NT2/D1 (cell line): ENCODE measurements around the gene LHX3.

Experiments
- DNase-seq: peaks from one replicate; pipeline ENCODE4 v3.0.0-alpha.2; 2011; ENCODE audit warnings: low read depth, low spot score
- H3K27me3 ChIP-seq: 2 replicates; pipeline ENCODE4 v1.6.0; 2011; ENCODE audit warnings: mild to moderate bottlenecking; ENCODE audit not compliant: insufficient read length, insufficient read depth
- H3K36me3 ChIP-seq: 2 replicates; pipeline ENCODE4 v1.6.1; 2011; ENCODE audit warnings: mild to moderate bottlenecking, low read length, mixed read lengths; ENCODE audit not compliant: insufficient read depth, insufficient read length
- H3K4me1 ChIP-seq: 2 replicates; pipeline ENCODE4 v1.5.1; 2011; ENCODE audit not compliant: insufficient read depth, insufficient read length
- H3K4me3 ChIP-seq: 2 replicates; pipeline ENCODE4 v1.5.1; 2011; ENCODE audit warnings: low read depth; ENCODE audit not compliant: insufficient read length
- H3K9ac ChIP-seq: 2 replicates; pipeline ENCODE4 v1.6.0; 2011; ENCODE audit warnings: low read depth; ENCODE audit not compliant: insufficient read length
- H3K9me3 ChIP-seq: 2 replicates; pipeline ENCODE4 v1.5.1; 2011; ENCODE audit warnings: mild to moderate bottlenecking, low read length; ENCODE audit not compliant: insufficient read depth
- SUZ12 ChIP-seq: IDR thresholded peaks from 2 replicates; pipeline ENCODE4 v1.6.1; 2011; ENCODE audit not compliant: insufficient read length, insufficient read depth; ENCODE audit errors: extremely low read depth
- YY1 ChIP-seq: IDR thresholded peaks from 2 replicates; pipeline ENCODE4 v1.6.1; 2011; ENCODE audit not compliant: insufficient read length, insufficient read depth
- ZNF274 ChIP-seq: IDR thresholded peaks from 2 replicates; pipeline ENCODE4 v1.6.1; 2011; ENCODE audit warnings: mild to moderate bottlenecking, low read depth, low read length

Gene LHX3

GRCh38 chr9:136209786-136210185, 4.9 kb upstream of the LHX3 start:
- no peak for DNase-seq
- no peak overlapping the region for H3K9ac ChIP-seq
- peaks cover 80% of the 10 kb centered on the region for H3K36me3 ChIP-seq

DNA sequence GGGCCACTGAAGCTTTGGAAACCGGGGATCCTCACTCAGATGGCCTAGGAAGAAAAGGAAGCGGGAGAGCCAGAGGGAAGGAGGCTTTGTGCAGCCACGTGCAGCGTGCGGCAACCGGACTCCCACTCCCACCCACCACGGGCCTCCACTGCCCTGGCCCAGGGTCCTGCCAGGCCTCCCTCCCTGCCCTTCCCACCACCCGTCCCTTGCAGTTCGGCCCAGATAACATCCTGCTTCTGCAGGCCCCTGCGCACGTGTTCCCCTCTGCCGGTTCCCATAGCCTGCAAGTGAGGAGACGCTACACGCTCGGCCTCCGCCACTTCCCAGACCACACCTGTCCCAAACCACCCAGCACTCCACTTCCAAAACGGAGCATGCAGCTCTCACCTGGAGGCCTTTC, 4.3 kb upstream of the LHX3 start:
- TF ChIP-seq SUZ12 (no peak), YY1 (no peak), ZNF274 (no peak)
- DNase-seq: no peak
- Histone ChIP-seq H3K36me3 (peaks cover 74% of the 10 kb centered on the region), H3K4me1 (peaks cover 20% of the 10 kb centered on the region), H3K9ac (peak overlapping the region; percentile 44), H3K4me3 (no peak overlapping the region), H3K27me3 (peaks cover 17% of the 10 kb centered on the region), H3K9me3 (peaks cover 10% of the 10 kb centered on the region; the same call in 1 of the 2 replicates)

More at GRCh38 chr9:136209786-136210185, 4.9 kb upstream of the LHX3 start:
- TF ChIP-seq ZNF274 (no peak), SUZ12 (no peak), YY1 (no peak)
- Histone ChIP-seq H3K4me1 (peaks cover 18% of the 10 kb centered on the region), H3K9me3 (peaks cover 15% of the 10 kb centered on the region; the same call in 1 of the 2 replicates), H3K27me3 (peaks cover 11% of the 10 kb centered on the region), H3K4me3 (no peak overlapping the region)

GRCh38 chr9:136208675-136209074, 3.7 kb upstream of the LHX3 start:
- peaks cover 4% of the 10 kb centered on the region; the same call in 1 of the 2 replicates for H3K9me3 ChIP-seq
- no peak overlapping the region for H3K4me3 ChIP-seq
- H3K4me1 ChIP-seq: peaks cover 22% of the 10 kb centered on the region
- TF ChIP-seq YY1 (no peak), ZNF274 (no peak)
- DNase-seq: no peak
- peak overlapping the region; percentile 17 for H3K9ac ChIP-seq
- H3K27me3 ChIP-seq: peaks cover 23% of the 10 kb centered on the region
- H3K36me3 ChIP-seq: peaks cover 69% of the 10 kb centered on the region

DNA sequence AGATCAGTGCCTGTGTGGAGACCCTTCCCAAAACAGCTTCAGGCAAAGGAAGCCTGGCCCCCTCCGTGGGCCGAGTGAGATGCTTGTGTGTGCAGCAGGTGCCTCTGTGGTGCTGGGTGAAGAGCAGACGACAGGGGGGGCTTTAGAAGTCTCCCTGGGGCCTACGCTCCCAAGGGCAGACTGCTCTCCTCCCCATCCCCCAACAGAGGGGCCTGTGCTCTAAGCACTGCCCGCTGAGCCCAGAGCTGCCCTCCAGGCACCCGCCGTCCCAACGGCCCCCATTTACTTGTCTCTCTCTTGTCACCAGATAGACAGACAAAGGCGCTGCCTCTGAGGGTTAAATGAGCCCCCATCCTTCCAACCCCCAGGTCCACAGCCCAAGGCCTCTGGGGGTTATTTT, 2.7 kb upstream of the LHX3 start:
- peaks cover 26% of the 10 kb centered on the region for H3K4me1 ChIP-seq
- DNase-seq: no peak
- TF ChIP-seq SUZ12 (no peak), ZNF274 (no peak), YY1 (no peak)
- H3K27me3 ChIP-seq: peaks cover 33% of the 10 kb centered on the region
- peaks cover 58% of the 10 kb centered on the region for H3K36me3 ChIP-seq
- H3K9ac ChIP-seq: no peak overlapping the region
- no peaks in the 10 kb centered on the region for H3K9me3 ChIP-seq
- H3K4me3 ChIP-seq: no peak overlapping the region

- H3K27me3 ChIP-seq: peaks cover 42% of the 10 kb centered on the region
- no peaks in the 10 kb centered on the region for H3K9me3 ChIP-seq
- H3K4me3 ChIP-seq: no peak overlapping the region
- no peak for DNase-seq
- peaks cover 26% of the 10 kb centered on the region for H3K4me1 ChIP-seq
- H3K36me3 ChIP-seq: peaks cover 50% of the 10 kb centered on the region
- H3K9ac ChIP-seq: no peak overlapping the region
- TF ChIP-seq SUZ12: no peak
- TF ChIP-seq ZNF274: no peak
- TF ChIP-seq YY1: no peak
Observed at GRCh38 chr9:136206602-136207275, 1.8 kb upstream of the LHX3 start.

GRCh38 chr9:136205707-136205992, 722 bp upstream of the LHX3 start:
- no peak for TF ChIP-seq SUZ12
- TF ChIP-seq ZNF274: no peak
- no peak for TF ChIP-seq YY1
- H3K27me3 ChIP-seq: peaks cover 52% of the 10 kb centered on the region
- H3K9ac ChIP-seq: no peak overlapping the region

DNA sequence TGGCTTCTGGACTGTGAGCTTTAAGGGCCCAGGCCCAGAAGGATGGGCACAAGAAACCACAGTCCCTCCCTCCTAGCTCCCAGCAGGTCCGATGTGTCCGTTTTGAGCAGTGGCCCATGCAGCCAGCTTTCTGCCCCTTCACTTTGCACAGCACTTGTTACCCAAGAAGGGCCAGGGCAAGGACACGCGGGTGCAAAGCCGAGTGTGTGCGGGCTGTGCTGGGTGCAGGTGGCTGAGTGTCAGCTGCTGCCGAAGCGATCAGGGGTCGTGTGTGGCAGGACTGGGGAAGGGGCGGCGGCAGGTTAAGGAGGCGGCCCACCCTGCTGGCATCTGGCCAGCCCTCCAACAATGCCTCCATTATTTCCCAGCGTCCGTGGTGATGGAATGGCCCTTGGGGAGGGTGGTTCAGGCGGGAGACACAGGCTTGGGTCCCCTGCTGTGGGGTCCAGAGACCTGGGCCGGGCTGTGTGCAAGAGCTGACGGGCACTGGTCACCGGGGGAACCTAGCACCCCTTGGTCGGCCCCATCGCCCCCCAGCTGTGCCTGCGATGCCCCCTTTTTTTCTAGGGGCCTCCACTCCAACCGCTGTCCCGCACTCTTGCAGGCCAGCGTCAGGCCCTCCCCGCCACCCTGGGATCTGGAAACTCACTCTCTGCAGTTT, 653 bp downstream of the LHX3 start:
- TF ChIP-seq SUZ12 (no peak), YY1 (no peak), ZNF274 (no peak)
- H3K9me3 ChIP-seq: no peaks in the 10 kb centered on the region
- peaks cover 24% of the 10 kb centered on the region for H3K4me1 ChIP-seq
- peaks cover 66% of the 10 kb centered on the region for H3K27me3 ChIP-seq
- peaks cover 28% of the 10 kb centered on the region for H3K36me3 ChIP-seq
- H3K9ac ChIP-seq: no peak overlapping the region
- DNase-seq: no peak
- no peak overlapping the region for H3K4me3 ChIP-seq

More at GRCh38 chr9:136205707-136205992, 722 bp upstream of the LHX3 start:
- peaks cover 26% of the 10 kb centered on the region for H3K4me1 ChIP-seq
- no peak for DNase-seq
- no peaks in the 10 kb centered on the region for H3K9me3 ChIP-seq
- H3K4me3 ChIP-seq: no peak overlapping the region
- H3K36me3 ChIP-seq: peaks cover 40% of the 10 kb centered on the region
